Right renal pelvis (tissue), 4 donors: ENCODE results near the gene UTP11. TPM values are rescaled to one million over a fixed set of nuclear protein-coding genes. Genes with fewer than 3 reads are reported as not detected.
A peak's percentile ranks its signal among the peaks of the same experiment; 100 is the strongest.

ENCODE experiments used
- DNase-seq, 4 donors: peaks; one replicate each; pipeline ENCODE4 v3.0.0-alpha.2; 2013; ENCODE audit warnings: low read depth in 4 of 4, low spot score in 3 of 4, missing footprints in 1 of 4
- polyA plus RNA-seq, 4 donors: library from polyadenylated mRNA; unstranded; fragments of 120-200 nt; gene quantifications; one replicate each; pipeline ENCODE4 v1.2.1, GENCODE V29; 2013; ENCODE audit not compliant: insufficient read length in 4 of 4

The UTP11 gene
- polyA plus RNA-seq, 4 donors = 39.7 to 51.1 (median 44.7) TPM

DNA sequence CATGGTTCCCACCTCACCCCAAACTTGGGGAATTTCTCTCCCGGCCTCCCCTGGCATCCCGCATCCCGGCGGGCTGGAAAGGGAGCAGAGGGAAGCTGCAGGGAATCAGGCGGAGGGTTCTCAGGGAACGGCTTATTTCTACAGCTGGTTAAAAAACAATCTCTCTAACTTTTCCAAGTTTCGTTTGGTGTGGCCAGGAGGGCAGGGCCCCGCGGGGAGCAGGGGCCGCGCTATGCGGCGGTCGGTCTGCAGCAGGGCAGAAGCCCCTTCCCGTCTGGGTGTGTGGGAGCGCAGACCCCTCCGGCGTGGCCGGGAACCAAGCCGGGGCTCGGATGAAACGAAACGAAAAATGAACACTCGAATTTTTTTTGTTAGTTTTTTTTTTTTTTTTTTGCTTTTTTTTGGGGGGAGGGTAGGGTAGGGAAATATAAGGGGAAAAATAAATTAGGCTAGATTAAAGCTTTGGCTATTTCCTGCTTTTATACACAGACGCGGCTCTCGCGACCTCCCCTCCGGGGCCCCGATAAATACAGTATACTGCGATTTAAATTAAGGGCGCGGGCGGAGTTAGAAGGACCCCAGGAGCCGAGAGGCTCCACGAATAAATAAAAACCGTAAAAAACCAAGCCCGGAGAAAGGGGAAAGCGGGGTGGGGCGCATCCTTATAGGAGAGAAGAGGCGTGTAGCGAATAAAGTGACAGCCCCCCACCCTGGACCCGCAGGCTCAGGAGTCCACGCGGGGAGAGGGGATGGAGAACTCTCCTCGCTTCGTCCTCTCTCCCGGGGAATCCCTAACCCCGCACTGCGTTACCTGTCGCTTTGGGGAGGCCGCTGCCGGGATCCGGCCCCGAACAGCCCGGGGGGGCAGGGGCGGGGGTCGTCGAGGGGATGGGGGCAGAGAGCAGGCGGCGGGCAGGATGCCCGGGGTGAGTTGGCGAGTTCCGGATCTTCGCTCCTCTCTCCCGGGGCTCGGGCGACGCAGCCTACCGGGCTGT is 32.0 kb downstream of the UTP11 start:
- no peak for DNase-seq

DNA sequence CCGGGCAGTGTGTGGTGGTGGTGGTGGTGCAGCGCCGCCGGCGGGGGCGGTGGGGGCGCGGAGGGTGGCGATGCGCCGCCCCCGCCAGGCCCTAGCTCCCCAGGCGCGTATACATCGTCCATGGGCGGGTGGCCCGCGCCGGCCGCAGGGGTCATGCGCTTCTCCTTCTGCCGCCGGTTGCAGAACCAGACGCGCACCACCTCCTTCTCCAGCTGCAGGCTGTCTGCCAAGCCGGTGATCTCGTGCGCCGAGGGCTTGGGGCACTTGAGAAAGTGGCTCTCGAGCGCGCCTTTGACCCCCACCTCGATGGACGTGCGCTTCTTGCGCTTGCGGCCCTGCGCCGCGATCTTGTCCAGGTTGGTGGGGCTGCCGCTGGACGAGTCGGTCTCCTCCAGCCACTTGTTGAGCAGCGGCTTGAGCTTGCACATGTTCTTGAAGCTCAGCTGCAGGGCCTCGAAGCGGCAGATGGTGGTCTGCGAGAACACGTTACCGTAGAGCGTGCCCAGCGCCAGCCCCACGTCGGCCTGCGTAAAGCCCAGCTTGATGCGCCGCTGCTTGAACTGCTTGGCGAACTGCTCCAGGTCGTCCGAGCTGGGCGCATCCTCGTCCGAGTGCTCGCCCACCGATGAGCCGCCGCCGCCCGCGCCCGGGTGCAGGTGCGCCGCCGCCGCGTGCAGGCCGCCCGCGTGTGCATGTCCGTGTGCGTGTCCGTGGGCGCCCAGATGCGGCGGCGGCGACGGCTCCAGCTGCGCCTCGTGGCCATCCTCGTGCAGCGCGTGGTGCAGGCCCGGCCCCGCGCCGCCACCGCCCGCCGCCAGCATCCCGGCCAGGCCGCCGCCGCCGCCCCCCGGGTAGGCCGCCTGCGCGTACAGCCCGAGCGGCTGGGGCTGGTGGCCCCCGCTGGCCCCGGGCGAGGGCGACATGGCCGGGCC is 33.1 kb downstream of the UTP11 start:
- DNase-seq = no peak

DNA sequence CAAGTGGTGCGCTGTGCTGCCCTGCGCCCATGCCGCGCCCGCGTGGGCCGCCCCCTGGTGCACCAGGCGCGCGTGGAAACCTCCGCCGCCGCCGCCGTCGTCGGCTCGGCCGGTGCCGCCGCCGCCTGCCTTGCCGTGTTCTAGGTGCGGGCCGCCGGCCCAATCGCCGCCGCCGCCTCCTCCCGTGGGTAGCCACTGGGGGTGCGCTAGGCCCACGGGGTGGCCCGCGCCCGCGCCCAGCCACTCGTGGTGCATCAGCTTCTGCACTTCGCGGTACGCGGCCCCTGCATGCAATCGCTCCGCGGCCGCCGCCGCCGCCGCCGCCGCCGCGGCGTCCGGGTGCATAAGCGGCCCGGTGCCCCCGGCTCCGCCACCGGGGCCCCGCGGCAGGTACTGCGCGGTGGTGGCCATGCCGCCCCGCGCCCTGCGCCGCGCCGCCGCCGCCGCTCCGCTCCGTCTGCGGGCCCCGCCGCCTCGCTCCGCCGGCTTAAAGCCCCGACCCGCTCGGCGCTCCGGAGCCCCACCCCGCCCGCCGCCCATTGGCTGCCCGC is 33.9 kb downstream of the UTP11 start, which contains the start of gene POU3F1:
Gene POU3F1 (minus strand): TSS at position 461 of the 551 bp plus-strand sequence. CDS start 50 bp downstream, at position 411.
- DNase-seq = no peak

DNA sequence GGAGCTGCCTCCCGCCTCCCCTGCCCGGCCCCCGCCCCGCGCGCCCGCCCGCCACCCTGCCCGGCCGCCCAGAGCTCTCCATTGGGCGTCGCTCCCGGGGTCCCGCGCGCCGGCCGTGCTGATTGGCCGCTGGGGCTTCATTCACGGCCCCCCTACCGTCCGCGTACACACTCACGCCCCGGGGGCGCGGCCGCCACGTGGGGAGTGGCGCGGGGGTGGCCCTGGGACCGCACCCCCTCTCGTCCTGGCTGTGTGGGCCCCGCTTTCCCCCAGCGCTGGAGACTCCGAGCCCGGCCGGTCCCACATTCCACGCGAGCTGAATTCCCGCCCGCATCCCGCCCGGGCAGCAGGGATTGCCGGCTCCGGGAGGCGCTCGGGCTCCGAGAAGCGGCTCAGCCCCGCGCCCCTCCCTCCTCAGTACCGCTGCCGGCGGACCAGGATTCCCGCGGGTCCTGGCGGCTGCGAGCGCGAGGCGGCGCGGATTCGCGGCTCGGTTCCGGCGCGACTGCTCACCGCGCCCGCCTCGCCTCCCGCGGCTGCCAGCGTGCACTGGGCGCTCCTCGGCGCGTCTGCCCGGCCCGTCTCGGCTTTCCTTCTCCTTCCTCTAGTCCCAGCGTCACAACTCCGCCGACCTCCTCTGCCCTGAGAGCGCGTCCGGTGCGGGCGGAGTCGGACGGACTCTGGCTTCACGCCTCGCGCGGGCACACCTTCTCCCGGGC is 34.5 kb downstream of the UTP11 start:
- DNase-seq = peak in 2 of 4 donors; percentile 59 to 75

DNA sequence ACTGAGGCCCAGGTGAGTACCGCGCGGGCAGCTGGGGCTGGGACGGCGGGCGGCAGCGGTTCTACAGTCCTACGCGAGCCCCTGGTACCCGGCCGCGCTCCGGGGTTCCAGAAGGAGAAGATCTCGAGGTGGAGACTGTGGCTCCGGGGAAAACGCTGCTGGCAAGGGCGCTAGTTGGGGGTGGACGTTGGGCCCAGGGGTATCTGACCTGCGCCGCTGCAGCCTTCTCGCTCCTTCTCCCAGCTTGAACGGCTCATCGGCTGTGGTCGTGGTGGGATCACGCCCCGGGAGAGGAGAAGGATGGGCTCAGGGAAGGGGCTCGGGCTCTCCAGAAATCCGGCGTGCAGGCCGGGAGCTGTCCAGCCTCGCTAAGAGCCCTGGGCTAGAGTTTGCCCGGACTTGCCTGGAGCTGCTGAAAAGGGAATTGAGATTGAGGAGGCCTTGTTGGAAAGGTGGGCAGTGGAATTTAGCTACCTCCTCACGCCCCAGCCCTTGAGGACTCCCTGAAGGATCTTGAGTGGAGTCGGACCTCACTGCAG is 35.1 kb downstream of the UTP11 start:
- no peak for DNase-seq

DNA sequence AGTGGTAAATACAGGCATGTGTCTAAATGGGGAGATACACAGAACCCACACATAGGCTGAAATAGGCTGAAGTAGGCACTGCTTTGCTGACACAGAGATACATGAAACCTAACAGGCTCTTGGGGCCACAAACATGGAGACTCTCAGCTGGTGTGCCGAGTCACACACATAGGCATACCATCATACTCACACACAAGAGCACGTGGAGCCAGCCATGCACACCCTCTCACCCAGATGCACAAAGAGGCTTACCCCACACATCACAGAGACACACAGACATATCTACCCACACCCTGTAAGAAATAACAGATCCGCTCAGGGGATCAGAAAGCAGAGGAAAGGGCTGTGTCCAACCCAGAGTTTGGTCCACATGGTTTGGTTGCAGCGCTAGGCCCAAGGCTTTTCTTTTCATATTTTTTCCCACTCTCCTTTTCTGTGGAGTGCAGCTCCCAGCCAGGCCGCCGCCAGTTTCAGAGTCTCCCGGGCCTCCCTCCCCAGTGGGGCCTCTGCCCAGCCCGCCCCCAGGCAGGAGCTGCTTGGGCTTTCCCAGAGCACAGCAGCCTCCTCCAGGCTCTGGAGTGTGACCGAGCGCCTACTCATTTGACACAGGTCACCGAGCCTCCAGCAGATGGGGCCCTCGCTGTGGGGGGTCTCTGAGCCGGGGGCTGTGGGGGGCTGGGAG is 38.0 kb downstream of the UTP11 start:
- DNase-seq = peak in 1 of 4 donors; percentile 68

DNA sequence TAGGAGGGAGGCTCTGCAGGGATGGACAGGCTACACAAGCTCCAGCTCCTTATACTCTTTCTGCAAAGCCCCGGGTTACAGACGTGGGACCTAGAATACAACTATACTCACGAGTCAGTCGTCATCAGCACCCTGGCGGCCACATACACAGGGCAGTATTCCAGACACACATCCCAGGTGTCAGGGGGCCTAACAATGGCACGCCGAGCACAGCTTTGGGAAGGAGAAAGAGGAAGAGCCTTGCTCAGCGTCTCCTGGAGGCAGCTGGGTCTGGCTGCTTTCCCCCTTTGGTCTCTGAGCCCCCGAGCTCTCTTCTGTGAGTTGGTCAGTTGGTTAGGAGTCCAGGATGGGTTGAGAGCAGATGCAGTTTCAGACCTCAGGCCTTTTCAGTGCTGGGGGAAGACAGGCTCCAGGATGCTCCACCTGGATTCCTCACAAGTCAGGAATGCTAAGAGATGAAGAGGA is 38.6 kb downstream of the UTP11 start:
- DNase-seq = no peak

DNA sequence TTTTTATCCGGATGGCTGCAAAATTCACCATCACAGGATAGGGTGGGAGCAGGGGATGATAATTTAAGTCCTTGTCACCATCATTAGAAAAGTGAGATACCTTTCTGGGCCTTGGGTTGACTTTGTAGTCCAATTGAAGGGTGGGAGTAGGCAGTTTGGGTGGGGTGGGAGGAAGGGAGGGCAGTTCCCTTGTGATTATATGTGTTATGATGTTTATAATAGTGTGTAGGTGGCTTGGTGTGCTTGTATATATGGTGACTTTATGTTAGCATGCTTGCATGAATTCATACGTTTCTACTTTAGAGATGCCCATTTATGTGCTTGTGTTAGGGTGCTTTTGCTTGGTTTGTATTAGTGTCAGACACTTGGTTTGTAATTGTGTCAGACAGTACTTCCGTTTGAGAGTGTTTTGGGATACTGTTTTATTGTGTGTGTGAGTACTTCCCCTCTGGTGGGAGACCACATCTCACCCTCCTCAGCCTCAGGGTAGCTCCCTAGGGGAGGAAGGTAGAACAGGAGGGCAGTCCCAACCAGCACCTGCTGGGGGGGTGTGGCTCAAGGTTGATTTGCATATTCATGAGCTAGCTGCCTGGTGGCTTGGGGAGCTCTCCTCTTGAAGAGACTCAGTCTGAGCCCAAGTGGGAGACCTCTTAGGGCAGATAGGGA is 40.3 kb downstream of the UTP11 start:
- no peak for DNase-seq

DNA sequence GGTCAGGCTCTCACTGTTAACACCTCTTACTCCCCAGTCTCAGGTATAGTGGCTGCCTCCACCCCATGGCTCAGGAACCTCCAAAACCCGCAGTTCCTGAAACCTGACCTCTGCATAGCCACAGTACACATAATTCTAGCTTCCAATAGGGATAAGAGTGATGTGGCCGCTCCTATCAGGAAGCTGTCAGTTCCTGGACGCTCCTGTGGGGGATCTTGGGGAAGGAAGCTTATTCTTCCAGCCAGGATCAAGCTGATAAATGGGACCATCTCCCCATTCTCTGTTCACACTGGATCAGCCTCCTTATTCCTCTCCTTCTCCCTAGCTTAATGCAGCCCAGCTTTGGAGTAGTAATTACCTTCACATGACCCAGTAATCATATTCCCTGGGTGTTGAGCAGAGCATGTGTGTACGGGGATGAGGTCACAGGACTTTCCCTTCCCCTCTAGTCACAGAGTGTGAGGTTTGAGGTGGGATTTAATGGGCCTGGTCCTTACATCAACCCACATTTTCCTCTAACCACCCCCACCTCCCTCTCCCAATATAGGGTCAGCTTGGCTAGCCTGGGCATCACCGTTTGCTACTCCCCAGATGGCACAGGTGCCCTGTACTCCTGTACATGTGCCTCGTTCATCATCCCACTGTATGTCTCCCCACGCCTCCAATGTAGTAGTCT is 41.0 kb downstream of the UTP11 start:
- DNase-seq = no peak

DNA sequence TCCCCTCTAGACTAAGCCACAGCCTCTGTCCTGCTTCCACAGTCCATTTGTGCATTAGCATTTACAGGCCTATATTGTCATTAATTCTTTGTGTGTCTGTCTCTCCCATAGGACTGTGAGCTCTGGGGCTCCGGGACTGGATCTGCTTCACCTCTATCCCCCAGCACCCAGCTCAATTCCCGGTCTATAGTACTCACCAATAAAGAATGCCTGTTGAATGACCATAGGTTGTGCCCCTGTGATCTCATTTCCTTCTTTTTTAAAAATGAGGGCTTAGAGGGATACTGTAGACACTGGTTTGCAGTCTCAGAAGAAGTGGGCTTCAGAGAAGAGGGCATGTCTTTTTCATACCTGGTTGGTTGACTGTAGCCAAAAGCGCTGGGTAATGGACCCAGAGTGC is 42.9 kb downstream of the UTP11 start:
- DNase-seq = no peak

DNA sequence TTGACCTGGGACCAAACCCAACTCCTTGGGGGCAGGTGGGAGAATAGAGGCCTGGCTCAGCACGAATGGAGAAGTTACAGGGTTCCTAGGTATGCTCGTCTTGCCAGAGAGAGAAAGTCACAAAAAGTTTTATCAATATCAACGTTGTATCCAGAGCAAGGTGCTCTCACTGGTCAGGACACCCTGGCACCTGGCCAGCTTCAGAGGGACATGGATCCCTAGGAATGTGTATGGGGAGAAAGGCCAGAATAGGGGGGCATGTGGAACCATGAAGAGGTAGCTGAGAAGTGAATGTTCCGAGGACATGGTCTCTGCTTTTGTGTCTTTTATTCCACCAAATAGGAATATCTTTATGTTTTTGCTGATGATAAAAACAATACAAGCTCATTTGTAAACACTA is 43.4 kb downstream of the UTP11 start:
- DNase-seq = no peak

DNA sequence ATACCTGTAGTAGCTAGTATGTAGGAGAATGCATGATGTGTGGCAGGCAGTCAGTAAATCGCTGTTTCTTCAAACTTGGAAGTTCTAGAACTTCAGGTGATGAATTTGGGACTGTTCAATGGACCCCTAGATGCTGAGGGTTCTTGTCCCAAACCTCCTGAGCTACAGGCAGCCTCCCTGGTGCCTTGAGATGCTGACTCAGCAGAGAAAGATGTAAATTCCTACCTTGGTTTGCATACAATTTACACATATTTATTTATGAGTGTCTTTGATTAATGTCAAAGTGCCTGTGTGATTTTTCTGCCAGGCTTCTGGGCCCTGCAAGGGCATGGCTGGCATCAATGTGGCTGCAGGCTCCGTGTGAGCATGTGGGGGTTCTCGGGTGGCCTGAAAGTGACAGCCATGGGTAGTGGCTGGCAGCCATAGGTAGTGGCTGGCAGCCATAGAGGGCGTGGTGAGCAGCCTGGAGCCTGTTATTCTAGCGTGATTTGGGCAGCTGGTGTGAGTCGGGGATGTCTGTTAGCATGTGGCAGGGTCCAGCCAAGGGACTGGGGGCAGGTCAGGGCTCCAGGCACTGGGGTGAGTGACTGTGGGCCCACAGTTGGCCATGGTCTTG is 47.2 kb downstream of the UTP11 start:
- no peak for DNase-seq

DNA sequence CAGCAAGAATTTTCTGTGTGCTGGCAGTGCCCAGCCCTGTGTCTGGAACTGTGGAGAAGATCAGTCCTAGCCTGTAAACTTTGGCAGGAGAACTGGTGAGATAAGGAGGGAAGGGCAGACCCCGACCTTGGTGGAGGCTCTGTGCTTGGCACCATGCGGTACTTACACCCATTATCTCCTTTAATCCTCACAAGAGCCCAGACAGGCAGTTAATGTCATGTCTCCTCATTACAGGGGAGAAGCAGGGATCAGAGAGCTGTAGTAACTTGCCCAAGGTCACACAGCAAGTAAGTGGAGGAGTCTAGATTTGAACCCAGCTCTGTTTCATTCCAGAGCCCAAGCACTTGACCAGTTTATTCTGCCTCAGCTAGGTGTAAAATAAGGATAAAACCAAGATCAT is 48.0 kb downstream of the UTP11 start:
- no peak for DNase-seq

DNA sequence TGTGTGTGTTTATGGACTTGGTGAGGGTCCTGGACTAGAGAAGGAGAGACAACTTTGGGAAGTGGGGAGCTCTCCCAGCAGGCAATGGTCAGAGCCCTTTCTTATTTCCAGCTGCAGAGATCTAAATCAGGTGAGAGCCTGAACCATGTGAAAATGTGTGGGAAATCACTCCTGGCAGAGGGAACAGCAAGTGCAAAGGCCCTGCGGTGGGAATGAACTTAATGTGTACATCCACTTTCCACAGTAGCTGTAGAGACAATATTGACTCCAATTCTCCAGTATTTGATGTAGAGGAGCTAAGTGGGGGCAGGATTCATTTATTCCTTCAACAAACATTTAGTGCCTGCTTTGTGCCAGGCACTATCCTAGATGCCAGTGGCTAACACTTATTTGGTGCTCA is 48.8 kb downstream of the UTP11 start:
- no peak for DNase-seq

DNA sequence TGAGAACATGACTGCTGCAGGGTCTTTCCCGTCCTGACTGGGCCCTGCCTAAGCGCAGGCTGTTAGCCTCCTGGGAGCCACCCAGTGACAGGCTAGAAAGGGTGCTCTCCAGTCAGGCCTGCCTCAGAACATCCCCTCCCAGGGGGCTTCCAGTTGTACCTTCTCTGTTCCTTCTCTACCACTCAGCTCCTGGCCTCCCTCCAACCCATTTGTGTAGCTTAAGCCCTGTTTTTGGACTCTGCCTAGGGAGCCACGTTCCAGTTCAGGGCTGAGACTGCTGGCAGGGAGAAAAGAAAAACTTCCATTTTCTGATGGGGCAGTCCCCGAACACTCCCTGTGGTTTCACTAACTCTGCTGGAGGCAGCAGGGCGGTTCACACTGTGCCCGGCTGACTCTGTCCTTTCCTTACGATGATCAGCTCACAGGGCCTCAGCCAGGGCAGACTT is 49.4 kb downstream of the UTP11 start:
- no peak for DNase-seq

DNA sequence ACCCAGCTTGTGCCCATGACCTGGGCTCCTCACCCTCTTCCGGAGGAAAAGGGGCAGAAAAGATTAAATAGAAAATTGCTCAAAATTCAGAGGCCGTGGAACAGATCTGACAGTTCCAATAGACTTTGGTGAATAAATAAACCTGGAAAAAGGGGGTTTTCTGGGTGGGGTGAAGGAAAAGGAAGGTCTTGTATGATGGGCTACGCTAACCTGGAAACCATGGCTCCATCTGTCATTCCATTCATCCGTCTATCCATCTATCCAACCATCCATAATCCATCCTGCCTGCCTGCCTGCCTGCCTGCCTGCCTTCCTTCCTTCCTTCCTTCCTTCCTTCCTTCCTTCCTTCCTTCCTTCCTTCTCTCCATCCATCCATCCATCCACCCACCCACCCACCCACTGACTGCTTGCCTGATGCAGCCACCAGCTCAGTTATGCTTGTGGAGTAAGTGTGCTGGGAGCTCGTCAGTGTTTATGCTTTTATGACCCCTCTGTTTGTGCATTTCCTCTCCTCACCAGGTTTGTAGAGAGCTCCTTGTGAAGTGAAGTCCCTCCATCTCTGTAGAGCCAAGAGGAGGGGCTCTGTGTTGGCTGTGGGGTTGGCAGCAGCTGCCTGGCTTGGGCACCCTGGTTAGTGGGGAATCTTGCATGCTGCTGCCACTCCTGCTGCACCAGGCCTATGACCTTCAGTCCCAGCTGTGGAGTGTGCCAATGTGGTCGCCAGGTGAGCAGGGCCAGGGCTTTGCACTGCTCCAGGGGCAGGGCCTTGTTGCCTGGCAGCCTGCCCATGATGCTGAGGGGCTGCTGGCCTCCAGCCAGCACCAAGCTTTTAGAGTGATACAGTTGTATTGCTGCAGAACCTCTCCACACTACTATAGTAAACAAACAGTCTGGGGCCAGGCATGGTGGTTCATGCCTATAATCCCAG is 50.1 kb downstream of the UTP11 start:
- no peak for DNase-seq

DNA sequence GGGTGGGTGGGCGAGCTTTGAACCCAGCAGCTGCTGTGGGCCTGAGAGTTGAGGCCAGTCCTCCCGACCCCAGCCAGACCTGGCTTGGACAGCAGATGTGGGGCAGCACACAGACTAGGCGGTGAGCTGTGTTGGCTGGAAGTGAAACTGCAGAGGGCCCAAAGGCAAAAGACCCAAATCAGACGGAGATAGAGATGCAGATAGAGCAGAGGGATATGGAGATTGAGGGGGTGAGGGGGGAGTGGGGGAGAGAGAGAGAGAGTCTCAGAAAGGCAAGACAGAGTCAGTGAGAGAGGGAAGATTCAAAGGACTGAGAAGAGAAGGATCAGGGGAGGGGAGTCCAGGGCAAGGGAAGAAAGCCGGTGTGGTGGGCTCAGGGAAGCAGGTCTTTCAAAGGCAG is 51.1 kb downstream of the UTP11 start:
- DNase-seq = no peak
